Measurements from ENCODE around the gene ZNF805. TPM values are rescaled to one million over a fixed set of nuclear protein-coding genes. Genes with fewer than 3 reads are reported as not detected.

The ZNF805 gene
- total and polyA plus RNA-seq, 2 donors from 2014 or later: 0.82 to 17.3 TPM

DNA sequence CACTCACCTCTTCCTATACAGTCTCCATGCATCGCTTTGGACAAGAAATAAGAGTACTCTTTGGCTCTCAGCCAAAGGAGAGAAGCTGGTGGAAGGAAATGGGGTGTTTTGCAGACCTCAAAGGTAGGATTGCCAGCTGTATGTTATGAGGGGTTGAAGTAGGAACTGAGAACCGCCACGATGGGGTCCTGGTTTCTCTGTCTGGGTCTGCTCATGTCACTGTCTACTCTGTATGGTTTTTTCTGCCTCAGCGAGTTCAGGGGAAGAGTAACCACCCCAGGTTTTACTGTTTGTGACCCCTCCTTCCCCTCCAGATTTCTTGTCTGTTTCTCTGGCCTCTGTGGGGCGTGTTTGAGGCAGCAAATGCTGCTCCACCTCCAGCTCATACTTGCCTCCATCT is 4.1 kb downstream of the ZNF805 start:
- FAIRE-seq (no peak), DNase-seq (no peak)

DNA sequence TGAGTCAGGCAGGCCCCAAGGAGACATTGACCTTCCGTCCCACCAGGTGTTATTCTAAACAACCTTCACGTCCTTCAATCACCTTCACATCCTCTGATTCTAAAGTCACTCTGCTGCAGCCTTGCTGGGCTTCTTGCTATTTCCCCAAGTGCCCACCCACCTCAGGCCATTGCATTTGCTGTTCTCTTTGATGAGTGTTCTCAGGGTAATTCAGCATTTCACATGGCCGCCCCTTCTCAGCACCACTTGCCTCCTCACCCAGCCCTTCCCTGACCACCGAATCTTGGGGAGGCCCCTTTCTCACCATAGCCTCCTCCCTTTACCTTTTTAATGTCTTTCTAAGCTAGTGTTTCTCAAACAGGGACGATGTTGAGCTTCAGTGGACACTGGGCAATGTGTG is 4.6 kb downstream of the ZNF805 start:
- no peak overlapping the region for H3K4me3 ChIP-seq (ENCODE audit: low read length in 3 of 3)
- no peaks in the 10 kb centered on the region for H3K9me3 ChIP-seq (ENCODE audit: control insufficient read depth in 2 of 3, insufficient read depth in 1 of 3, low read length in 3 of 3)
- H3K36me3 ChIP-seq (ENCODE audit: control insufficient read depth in 2 of 3, insufficient read depth in 3 of 3, low read length in 3 of 3): peaks cover 7 to 22% (median 18%) of the 10 kb centered on the region in 3 donors
- no peaks in the 10 kb centered on the region for H3K27me3 ChIP-seq (ENCODE audit: control insufficient read depth, insufficient read depth, low read length)
- no peak overlapping the region for H3K27ac ChIP-seq (ENCODE audit: low read depth in 2 of 2, low read length in 2 of 2)
- TF ChIP-seq, protein P1, sequence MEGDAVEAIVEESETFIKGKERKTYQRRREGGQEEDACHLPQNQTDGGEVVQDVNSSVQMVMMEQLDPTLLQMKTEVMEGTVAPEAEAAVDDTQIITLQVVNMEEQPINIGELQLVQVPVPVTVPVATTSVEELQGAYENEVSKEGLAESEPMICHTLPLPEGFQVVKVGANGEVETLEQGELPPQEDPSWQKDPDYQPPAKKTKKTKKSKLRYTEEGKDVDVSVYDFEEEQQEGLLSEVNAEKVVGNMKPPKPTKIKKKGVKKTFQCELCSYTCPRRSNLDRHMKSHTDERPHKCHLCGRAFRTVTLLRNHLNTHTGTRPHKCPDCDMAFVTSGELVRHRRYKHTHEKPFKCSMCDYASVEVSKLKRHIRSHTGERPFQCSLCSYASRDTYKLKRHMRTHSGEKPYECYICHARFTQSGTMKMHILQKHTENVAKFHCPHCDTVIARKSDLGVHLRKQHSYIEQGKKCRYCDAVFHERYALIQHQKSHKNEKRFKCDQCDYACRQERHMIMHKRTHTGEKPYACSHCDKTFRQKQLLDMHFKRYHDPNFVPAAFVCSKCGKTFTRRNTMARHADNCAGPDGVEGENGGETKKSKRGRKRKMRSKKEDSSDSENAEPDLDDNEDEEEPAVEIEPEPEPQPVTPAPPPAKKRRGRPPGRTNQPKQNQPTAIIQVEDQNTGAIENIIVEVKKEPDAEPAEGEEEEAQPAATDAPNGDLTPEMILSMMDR (IDR thresholded peaks at IDR 0.05; ENCODE audit: borderline replicate concordance, extremely low read depth, insufficient read depth): no peak
- intact Hi-C loops (cut with DNase I): no loop called here
- no peak for FAIRE-seq
- peaks cover 6 to 14% (median 13%) of the 10 kb centered on the region in 3 donors for H3K4me1 ChIP-seq (ENCODE audit: control insufficient read depth in 2 of 3, insufficient read depth in 2 of 3, low read depth in 1 of 3, low read length in 3 of 3)
- H3K9ac ChIP-seq (ENCODE audit: low read length in 3 of 3): no peak overlapping the region
- DNase-seq: no peak

More for the DNA sequence above, 4.1 kb downstream of the ZNF805 start:
- intact Hi-C loops (cut with DNase I): no loop called here
- Histone ChIP-seq H3K27me3 (ENCODE audit: control insufficient read depth, insufficient read depth, low read length) (no peaks in the 10 kb centered on the region), H3K4me3 (ENCODE audit: low read length in 3 of 3) (no peak overlapping the region), H3K27ac (ENCODE audit: low read depth in 2 of 2, low read length in 2 of 2) (no peak overlapping the region), H3K4me1 (ENCODE audit: control insufficient read depth in 2 of 3, insufficient read depth in 2 of 3, low read depth in 1 of 3, low read length in 3 of 3) (peaks cover 6 to 14% (median 13%) of the 10 kb centered on the region in 3 donors), H3K36me3 (ENCODE audit: control insufficient read depth in 2 of 3, insufficient read depth in 3 of 3, low read length in 3 of 3) (peaks cover 7 to 22% (median 18%) of the 10 kb centered on the region in 3 donors), H3K9me3 (ENCODE audit: control insufficient read depth in 2 of 3, insufficient read depth in 1 of 3, low read length in 3 of 3) (no peaks in the 10 kb centered on the region), H3K9ac (ENCODE audit: low read length in 3 of 3) (no peak overlapping the region)
- TF ChIP-seq, protein P1 (IDR thresholded peaks at IDR 0.05; ENCODE audit: borderline replicate concordance, extremely low read depth, insufficient read depth): no peak

DNA sequence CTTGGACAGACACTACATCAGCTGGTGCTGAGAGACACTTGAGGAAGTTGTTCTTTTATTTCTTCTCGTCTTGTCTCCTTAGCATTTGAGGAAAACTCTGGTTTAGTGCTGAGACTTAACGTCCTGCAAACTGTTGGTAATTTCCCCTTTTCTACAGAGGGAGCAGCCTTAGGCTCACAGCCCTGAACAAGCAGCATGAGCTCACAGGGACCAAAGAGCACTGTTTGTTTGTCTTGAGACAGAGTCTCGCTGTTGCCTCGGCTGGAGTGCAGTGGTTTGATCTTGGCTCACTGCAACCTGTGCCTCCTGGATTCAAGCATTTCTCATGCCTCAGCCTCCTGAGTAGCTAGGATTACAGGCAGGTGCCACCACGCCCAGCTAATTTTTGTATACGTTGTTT is 5.5 kb downstream of the ZNF805 start:
- FAIRE-seq: no peak
- no peak overlapping the region for H3K27ac ChIP-seq (ENCODE audit: low read depth in 2 of 2, low read length in 2 of 2)
- H3K27me3 ChIP-seq (ENCODE audit: control insufficient read depth, insufficient read depth, low read length): no peaks in the 10 kb centered on the region
- TF ChIP-seq, protein P1 (IDR thresholded peaks at IDR 0.05; ENCODE audit: borderline replicate concordance, extremely low read depth, insufficient read depth): no peak
- no peak for DNase-seq
- H3K4me1 ChIP-seq (ENCODE audit: control insufficient read depth in 2 of 3, insufficient read depth in 2 of 3, low read depth in 1 of 3, low read length in 3 of 3): peaks cover 6 to 14% (median 13%) of the 10 kb centered on the region in 3 donors
- intact Hi-C loops (cut with DNase I): no loop called here
- H3K9ac ChIP-seq (ENCODE audit: low read length in 3 of 3): no peak overlapping the region
- H3K36me3 ChIP-seq (ENCODE audit: control insufficient read depth in 2 of 3, insufficient read depth in 3 of 3, low read length in 3 of 3): peaks cover 7 to 23% (median 22%) of the 10 kb centered on the region in 3 donors
- H3K9me3 ChIP-seq (ENCODE audit: control insufficient read depth in 2 of 3, insufficient read depth in 1 of 3, low read length in 3 of 3): no peaks in the 10 kb centered on the region
- H3K4me3 ChIP-seq (ENCODE audit: low read length in 3 of 3): no peak overlapping the region

DNA sequence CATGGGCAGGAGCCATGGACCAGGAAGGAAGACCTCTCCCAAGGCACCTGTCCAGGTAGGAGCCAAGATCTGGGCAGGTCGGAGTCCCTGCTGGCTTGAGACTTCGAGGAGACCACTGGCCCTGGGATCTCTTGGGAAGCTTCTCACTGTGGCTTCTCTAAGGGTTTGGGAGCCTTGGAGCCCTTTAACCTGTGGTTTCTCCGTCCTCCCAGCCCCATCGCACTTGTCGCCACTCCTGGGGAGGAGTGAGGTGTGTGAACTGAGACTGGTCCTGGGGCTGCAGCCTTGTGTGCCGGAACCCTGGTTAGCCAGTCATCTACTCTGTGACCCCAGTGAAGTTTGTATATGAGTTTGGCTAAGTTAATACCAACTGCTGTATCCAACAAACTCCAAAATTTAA is 8.2 kb downstream of the ZNF805 start:
- H3K4me1 ChIP-seq (ENCODE audit: control insufficient read depth in 2 of 3, insufficient read depth in 2 of 3, low read depth in 1 of 3, low read length in 3 of 3): no peaks in the 10 kb centered on the region
- no peak overlapping the region for H3K9ac ChIP-seq (ENCODE audit: low read length in 3 of 3)
- intact Hi-C loops (cut with DNase I): no loop called here
- H3K36me3 ChIP-seq (ENCODE audit: control insufficient read depth in 2 of 3, insufficient read depth in 3 of 3, low read length in 3 of 3): peaks cover 7 to 33% (median 30%) of the 10 kb centered on the region in 3 donors
- no peak overlapping the region for H3K27ac ChIP-seq (ENCODE audit: low read depth in 2 of 2, low read length in 2 of 2)
- no peaks in the 10 kb centered on the region for H3K27me3 ChIP-seq (ENCODE audit: control insufficient read depth, insufficient read depth, low read length)
- H3K9me3 ChIP-seq (ENCODE audit: control insufficient read depth in 2 of 3, insufficient read depth in 1 of 3, low read length in 3 of 3): no peaks in the 10 kb centered on the region
- no peak overlapping the region for H3K4me3 ChIP-seq (ENCODE audit: low read length in 3 of 3)
- DNase-seq: no peak
- no peak for FAIRE-seq
- TF ChIP-seq, protein P1 (IDR thresholded peaks at IDR 0.05; ENCODE audit: borderline replicate concordance, extremely low read depth, insufficient read depth): no peak

Measured in kidney (tissue), 14 donors.